Measurements from ENCODE around the gene UGT1A10. TPM values are rescaled to one million over a fixed set of nuclear protein-coding genes. Genes with fewer than 3 reads are reported as not detected.
"Not testable (repeated sequence)": the region's sequence is repeated elsewhere in the genome, so short reads cannot be mapped to it uniquely, and the experiment has no call there.

UGT1A10 gene
- total RNA-seq, 1 donor from 2014 or later = not detected

DNA sequence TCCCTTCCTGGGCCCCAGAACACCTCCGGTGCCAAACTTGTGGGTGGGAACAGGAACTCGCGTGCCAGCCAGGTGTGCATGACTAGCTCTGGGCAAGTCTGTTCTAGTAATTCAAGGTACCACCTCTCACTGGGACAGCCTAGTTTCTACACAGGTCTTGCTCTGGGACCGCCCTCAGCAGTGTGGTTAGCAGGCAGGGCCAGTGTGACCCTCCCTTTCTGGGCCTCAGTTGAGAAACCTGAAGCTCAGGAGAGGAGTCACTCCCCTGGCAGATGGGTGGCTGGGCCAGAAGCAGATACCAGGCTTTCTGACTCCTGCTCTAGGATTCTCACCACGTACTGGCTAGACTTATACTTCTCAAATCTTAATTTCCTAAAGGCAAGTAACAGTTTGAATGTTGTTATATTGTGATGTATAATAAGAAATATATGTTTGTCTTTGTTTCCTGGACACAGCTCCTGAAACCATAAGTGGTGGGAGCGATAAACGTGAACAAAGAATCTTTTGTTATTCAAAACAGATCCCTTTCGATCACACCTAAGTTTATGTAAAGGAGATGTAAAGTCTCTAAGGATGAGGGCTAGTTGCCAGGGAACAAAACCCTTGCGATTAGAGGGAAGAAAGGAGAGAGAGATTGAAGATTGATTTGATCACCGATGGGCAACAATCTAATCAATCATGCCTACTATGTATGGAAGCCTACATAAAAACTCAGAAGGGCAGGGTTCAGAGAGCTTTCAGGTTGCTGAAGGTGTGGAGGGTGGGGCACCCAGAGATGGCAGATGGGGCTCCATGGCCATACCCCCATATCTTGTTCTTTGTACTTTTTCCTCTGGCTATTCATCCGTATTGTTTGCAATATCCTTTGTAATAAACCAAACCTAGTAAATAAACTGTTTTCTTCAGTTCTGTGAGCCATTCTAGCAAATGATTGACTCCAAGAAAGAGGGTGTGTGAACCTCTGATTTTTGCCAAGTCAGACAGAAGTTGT, 55.5 kb downstream of the UGT1A10 start:
- no peak for DNase-seq (ENCODE audit: low read depth, low spot score)

DNA sequence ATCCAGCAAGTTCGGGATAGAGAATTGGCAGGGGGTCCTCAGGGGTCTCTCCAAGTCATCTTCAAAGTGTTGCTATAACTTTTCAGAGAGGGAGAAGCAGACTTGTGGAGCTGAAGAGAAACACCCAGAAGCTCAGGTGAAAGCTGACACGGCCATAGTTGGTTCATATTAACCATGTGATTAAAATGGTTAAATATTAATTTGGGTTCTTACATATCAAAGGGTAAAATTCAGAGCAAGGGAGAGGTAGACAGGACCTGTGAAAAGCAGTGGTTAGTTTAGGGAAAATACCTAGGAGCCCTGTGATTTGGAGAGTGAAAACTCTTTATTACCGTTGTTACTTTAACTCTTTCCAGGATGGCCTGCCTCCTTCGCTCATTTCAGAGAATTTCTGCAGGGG, 56.4 kb downstream of the UGT1A10 start, which contains the start of gene UGT1A6:
Gene UGT1A6, plus strand, starts transcription at position 243 of the 400 bp plus-strand sequence. Its CDS starts 115 bp downstream, at position 358.
- DNase-seq (ENCODE audit: low read depth, low spot score) = no peak

DNA sequence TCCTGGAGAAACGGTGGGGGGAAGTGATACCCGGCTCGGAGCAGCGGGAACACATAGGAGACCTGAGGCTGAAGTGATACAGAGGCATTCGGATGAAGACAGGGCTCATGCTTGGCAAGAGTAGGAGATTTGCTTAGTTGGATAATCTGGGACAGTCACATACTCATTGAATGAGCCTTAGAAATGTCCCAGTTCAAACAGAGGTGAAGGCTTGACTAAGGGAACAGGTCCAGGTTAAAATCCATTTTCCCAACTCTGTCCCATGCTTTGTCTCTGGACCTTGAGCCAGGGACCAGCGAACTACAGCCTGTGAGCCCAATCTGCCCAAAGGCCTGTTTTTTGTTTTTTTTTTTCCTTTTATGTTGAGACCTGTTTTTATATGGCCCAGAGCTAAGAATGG, 57.7 kb downstream of the UGT1A10 start:
- no peak for DNase-seq (ENCODE audit: low read depth, low spot score)

DNA sequence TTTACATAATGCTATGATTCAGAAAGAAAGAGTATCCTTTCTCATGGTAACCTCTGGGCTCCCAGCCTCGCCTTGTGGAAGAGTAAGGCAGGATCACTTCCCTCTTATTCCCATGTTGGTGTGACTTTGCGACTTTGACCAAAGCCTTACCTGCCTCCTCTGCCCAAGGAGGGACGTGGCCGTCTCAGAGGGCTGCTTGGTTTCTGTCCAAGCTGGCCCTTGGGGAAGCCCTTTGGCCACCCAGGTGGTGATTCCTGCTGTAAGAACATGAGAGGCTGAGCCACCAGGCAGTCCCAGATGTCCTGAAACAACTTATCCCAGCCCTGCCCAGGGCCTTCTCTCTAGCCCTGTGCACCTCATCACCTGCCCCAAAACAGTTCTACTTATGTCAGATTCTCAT, 62.5 kb downstream of the UGT1A10 start:
- no peak for DNase-seq (ENCODE audit: low read depth, low spot score)

DNA sequence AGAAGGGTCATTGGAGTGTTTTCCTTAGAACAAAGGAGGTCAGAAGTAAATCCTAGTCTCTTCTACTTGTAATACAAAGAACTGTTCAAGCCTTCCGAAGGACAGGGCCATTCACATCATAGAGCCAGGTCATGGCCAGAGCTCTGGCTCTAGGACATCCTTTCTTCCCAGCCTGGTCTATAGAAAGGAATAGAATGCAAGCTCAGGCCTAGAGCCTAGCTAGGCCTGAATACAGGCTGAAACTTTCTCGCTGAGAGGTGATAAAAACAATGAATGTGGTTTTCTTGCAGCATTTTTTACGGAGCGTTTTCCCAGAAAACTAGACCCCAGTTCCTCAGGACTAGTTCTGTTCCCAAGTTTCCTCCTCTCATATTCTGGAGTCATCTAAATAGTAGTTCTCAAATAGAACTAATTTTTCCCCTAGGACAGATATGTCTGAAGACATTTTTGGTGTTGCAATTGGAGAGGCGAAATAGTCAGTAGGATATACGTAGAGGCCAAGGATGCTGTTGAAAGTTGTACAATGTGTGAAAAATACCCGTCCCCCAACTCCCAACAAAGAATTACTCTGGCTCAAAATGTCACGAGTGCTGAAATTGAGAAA, 63.3 kb downstream of the UGT1A10 start:
- DNase-seq (ENCODE audit: low read depth, low spot score) = no peak

DNA sequence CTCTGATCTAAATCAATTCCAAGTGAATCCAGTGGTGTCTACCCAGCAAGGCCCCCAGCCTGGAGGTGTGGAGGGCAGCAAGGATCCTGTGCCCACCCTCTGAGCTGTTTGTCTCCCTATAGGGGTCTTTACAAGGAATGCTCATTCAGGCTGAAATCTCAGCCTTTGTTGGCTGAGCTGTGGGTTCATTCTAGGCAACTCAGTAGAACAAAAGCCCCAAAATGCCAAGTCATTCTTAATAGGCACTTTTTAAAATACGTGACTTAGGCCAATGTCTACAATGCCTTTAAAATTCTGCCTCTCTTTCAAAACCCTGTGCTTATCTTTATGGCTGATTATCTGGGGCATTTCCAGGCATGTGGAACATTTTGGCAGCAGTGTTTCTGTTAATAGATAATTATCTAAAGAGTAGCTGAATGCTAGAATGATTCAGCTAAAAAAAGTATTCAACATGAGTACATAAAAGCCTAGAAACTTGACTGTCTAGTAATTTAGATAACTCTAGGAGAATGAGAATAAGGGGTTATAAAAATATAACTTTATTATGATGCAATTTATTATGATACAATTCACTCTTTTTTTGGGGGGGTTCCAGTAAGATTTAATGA, 63.9 kb downstream of the UGT1A10 start:
- DNase-seq (ENCODE audit: low read depth, low spot score) = peak; percentile 64

DNA sequence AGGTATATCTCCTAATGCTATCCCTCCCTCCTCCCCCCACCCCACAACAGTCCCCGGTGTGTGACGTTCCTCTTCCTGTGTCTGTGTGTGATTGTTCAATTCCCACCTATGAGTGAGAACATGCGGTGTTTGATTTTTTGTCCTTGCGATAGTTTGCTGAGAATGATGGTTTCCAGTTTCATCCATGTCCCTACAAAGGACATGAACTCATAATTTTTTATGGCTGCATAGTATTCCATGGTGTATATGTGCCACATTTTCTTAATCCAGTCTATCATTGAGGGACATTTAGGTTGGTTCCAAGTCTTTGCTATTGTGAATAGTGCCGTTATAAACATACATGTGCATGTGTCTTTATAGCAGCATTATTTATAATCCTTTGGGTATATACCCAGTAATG, 64.6 kb downstream of the UGT1A10 start:
- DNase-seq (ENCODE audit: low read depth, low spot score) = not testable (repeated sequence)

DNA sequence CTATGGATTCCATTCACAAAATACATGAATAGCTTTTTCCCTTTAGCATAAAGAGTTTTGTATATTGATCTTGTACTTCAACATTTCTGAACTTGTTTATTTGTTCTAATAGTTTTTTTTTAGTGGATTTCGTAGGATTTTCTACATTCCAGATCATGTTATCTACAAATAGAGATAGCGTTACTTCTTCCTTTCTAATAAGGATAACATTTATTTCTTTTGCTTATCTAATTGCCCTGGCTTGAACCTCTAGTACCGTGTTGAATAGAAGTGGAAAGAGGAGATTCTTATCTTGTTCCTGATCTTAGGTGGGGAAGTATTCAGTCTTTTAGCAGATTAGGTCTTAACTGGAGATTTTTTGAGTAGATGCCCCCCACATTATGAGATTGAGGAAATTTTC, 66.0 kb downstream of the UGT1A10 start:
- DNase-seq (ENCODE audit: low read depth, low spot score) = no peak

DNA sequence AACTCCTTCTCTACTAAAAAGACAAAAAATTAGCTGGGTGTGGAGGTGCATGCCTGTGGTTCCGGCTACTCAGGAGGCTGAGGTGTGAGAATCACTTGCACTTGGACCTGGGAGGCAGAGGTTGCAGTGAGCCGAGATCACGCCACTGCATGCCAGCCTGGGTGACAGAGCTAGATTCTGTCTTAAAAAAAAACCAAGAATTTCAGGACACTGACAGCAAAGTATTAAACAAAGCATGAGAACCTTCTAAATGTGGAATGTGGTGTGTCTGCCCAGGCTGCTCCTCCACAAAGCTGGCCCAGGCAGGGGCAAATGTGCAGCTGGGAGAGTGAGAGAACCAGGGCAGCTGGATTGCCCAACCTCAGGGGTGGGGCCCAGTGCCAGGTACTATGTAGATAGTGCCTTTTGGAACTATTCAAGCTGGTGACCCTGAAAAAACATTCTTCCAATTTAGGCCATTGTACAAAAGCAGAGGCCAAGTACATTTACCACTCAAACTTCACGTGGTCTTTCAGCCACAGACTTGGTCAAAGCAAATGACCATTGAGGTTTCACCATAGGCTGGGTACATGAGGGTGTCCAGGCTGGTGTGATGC, 69.8 kb downstream of the UGT1A10 start:
- DNase-seq (ENCODE audit: low read depth, low spot score) = no peak

DNA sequence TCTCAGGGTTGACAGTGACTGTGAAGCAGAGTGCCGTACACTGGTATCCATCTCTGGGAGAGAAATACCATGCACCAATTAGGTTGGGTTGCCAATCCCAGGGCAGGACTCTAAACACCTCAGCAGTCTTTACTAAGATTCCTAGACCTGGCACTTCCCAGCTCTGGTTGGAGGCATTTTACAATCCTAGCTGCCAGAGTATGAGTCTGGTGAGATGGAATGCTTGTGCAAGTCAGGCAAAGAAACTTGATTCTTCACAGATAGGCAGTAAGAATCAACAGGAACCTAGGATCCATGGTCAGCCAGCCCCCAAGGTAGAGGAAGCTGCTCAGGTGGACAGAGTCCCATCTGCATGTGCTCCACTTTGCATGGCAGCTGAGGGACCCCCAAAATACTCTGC, 70.5 kb downstream of the UGT1A10 start:
- DNase-seq (ENCODE audit: low read depth, low spot score) = no peak

DNA sequence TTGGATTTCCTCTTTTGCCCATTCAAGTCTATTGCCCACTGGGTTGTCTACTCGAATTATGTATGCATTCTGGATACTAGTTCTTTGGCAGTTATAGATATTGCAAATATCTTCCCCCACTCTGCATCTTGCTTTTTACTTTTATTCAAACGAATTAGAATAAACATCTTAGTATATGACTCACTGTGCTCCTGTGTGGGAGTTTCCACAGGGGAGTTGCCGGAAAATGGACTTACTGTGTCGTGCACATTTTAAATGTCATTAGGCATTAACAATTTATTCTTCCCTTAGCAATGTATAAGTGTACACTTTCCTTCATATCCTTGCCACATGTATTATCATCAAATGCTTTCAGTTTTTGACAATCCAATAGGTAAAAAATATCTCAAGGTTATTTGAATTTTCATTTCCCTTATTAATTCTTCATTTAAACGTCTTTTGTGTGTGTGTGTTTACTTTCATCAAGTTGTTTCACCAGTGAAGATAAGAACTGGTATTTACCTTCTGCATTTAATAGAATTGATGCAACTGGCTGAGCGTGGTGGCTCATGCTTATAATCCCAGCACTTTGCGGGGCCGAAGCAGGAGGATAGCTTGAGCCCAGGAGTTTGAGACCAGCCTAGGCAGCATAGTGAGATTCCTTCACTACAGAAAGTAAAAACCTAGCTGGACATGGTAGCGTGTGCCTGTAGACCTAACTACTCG, 71.8 kb downstream of the UGT1A10 start:
- no peak for DNase-seq (ENCODE audit: low read depth, low spot score)

DNA sequence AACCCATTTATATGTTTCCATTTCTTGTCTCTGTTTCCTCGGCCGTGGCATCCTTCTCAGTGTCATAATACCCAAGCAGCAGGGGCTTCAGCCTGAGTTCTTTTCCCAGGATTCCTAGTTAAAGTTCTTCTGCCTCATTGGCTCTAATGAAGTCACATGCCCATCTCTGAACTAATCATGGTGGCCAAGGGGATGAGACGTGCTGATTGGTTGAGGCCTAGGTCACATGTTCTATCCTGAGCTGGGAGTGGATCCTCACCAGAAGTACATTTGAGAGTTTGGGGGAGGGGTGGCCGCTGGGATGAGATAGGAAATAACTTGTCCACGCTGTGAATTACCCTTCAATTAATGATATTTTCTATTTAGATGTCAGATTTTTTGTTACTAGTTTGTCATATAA, 72.7 kb downstream of the UGT1A10 start:
- no peak for DNase-seq (ENCODE audit: low read depth, low spot score)

DNA sequence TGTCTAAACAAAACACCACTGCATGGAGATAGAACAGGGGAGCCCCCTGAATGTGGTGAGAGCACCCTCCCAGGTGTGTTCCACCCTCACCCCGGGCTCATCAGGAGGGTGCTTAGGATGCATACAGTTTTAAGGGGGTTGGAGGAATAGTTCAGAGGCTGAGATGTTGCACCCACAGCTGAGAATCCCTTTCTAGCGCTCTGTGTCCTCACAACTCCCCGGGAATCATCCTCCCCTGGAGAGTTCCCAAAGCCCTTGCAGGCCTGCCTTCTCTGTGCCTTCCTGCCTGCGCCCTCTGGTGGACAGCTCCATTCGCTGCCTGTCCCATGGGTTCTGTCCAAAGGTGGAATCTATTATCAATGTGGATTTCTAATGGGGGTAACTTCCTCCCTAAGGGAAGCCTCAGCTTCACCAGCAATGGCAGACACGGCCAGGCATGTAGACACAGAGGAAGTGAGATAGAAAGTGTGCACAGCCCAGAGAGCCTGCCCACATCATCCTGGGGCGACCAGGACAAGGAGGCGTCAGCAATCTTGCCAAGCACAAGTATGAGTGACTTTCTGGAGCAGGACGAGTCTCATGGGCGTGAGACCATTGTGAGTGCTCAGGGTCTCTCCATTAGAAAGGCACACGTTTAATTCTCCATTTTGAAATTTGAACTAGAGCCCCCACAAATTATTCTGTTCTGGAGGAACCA, 75.2 kb downstream of the UGT1A10 start:
- DNase-seq (ENCODE audit: low read depth, low spot score) = no peak

DNA sequence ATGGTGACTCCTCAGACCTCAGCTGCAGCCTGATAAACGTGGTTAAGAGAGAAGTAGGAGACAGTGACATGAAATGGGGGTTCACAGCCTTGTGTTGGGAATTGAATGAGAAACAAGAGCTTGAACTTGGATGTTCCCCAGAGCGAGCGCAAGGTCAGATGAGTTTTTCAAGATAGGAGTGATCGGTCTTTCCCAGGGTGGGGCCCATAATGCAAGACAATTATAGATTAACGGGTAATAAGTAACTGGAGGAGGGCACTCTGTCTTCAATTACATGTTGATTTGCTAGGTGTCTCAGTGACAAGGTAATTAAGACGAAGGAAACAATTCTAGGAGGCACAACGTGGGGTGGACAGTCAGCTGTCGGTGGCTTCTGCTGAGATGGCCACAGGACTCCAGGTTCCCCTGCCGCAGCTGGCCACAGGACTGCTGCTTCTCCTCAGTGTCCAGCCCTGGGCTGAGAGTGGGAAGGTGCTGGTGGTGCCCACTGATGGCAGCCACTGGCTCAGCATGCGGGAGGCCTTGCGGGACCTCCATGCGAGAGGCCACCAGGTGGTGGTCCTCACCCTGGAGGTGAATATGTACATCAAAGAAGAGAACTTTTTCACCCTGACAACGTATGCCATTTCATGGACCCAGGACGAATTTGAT, 76.5 kb downstream of the UGT1A10 start, which contains the start of gene UGT1A5:
Gene UGT1A5, plus strand, starts transcription at position 297 of the 651 bp plus-strand sequence. Its CDS starts 85 bp downstream, at position 382.
- no peak for DNase-seq (ENCODE audit: low read depth, low spot score)

DNA sequence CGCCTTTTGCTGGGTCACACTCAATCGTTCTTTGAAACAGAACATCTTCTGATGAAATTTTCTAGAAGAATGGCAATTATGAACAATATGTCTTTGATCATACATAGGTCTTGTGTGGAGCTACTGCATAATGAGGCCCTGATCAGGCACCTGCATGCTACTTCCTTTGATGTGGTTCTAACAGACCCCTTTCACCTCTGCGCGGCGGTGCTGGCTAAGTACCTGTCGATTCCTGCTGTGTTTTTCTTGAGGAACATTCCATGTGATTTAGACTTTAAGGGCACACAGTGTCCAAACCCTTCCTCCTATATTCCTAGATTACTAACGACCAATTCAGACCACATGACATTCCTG, 77.0 kb downstream of the UGT1A10 start:
- DNase-seq (ENCODE audit: low read depth, low spot score) = no peak

DNA sequence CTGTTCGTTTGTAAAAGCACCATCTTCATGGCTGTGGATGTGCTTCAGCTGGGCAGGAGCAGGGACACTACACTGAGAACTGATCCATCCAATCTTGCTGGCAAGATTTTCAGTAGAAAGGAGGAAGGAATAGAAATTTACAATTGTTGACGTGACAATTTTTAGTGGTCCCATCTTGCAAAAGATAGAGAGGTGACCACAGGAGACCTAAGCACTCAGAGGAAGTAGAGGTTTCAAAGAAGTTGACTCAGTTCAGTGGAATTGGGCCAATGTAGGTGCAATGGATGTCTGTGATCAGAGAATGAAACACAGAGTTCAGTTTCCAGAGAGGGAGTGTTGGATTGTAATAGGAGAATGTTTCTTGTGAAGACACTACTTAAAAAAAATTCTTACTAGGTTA, 77.9 kb downstream of the UGT1A10 start:
- no peak for DNase-seq (ENCODE audit: low read depth, low spot score)

DNA sequence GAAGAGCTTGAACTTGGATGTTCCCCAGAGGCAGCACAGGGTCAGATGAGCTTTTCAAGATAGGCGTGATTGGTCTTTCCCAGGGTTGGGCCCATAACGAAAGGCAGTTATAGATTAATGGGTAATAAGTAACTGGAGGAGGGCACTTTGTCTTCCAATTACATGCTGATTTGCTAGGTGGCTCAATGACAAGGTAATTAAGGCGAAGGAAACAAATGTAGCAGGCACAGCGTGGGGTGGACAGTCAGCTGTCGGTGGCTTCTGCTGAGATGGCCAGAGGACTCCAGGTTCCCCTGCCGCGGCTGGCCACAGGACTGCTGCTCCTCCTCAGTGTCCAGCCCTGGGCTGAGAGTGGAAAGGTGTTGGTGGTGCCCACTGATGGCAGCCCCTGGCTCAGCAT, 82.3 kb downstream of the UGT1A10 start, which contains the start of gene UGT1A4:
Gene UGT1A4, plus strand, starts transcription at position 185 of the 400 bp plus-strand sequence. Its CDS starts 85 bp downstream, at position 270.
- DNase-seq (ENCODE audit: low read depth, low spot score) = no peak

DNA sequence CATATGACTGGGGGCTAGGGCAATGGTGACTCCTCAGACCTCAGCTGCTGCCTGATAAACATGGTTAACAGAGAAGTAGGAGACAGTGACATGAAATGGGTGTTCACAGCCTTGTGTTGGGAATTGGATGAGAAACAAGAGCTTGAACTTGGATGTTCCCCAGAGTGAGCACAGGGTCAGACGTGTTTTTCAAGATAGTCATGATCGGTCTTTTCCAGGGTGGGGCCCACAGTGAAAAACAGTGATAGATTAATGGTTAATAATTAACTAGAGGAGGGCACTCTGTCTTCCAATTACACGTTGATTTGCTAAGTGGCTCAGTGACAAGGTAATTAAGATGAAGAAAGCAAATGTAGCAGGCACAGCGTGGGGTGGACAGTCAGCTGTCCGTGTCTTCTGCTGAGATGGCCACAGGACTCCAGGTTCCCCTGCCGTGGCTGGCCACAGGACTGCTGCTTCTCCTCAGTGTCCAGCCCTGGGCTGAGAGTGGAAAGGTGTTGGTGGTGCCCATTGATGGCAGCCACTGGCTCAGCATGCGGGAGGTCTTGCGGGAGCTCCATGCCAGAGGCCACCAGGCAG, 92.6 kb downstream of the UGT1A10 start, which contains the start of gene UGT1A3:
Gene UGT1A3, plus strand, starts transcription at position 320 of the 579 bp plus-strand sequence. Its CDS starts 85 bp downstream, at position 405.
- no peak for DNase-seq (ENCODE audit: low read depth, low spot score)

Data from pulmonary artery endothelial cell (primary cell).